ENCODE data around the gene MYO1B. TPM values are rescaled to one million over a fixed set of nuclear protein-coding genes. Genes with fewer than 3 reads are reported as not detected.

The MYO1B gene
- total RNA-seq, 1 experiment from 2014 or later: 37.8 TPM

DNA sequence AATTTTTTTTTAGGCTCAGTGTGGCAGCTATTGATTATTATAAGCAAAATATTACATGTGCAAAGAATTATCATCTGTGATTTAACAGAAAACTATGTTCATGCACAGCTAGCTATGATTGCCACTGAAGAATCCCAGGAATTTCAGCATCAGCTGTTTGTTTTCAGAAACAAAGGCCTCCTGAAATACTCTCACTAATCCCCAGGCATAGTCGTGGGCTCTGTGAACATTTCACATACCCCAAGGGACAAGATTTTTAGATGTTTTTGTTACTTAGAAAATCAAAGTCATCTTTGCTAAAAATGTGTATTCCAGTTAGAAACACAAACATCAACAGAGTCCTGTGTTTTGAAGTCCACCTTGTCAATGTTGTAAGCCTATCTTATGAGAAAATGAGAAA is 156.1 kb downstream of the MYO1B start:
- CTCF ChIA-PET: no interaction called here

DNA sequence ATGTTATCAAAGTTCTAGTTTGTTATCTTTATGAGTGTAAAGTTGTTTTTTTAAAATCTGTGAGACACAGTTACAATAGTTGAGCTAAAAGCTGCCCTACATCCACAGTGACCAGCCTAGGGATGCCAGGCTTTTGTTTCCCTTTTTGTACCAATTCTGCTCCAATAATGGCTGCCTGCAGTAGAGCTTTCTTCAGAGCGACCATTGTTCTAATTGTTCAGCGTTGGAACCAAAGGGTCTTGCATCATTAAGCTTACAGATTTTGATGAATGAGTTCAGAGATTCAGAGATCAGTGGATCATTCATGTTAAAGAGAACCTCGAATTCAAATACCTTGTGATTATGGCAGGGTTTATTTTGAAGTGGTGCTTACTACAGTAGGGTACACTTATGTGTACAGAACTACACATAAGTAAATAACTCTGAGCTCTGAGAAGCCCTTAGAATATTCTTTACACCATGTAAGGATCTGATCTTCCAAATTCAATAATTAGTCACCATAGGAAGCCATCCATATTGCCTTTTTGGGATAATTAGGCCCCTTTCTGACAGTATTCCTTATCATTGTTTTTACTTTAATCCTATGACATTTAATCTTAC is 157.9 kb downstream of the MYO1B start:
- no TSS peak for BruUV-seq (replicated peaks)
- POLR2A ChIA-PET (ENCODE audit: low non-redundant PET): no interaction called here
- H3K27ac ChIP-seq (ENCODE audit: low read depth, low read length, poor library complexity, severe bottlenecking): no peak overlapping the region
- TF ChIP-seq, protein P1, sequence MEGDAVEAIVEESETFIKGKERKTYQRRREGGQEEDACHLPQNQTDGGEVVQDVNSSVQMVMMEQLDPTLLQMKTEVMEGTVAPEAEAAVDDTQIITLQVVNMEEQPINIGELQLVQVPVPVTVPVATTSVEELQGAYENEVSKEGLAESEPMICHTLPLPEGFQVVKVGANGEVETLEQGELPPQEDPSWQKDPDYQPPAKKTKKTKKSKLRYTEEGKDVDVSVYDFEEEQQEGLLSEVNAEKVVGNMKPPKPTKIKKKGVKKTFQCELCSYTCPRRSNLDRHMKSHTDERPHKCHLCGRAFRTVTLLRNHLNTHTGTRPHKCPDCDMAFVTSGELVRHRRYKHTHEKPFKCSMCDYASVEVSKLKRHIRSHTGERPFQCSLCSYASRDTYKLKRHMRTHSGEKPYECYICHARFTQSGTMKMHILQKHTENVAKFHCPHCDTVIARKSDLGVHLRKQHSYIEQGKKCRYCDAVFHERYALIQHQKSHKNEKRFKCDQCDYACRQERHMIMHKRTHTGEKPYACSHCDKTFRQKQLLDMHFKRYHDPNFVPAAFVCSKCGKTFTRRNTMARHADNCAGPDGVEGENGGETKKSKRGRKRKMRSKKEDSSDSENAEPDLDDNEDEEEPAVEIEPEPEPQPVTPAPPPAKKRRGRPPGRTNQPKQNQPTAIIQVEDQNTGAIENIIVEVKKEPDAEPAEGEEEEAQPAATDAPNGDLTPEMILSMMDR (conservative IDR thresholded peaks at IDR 0.05; ENCODE audit: low read depth, low read length): no peak
- no peak for TF ChIP-seq EZH2 (IDR thresholded peaks at IDR 0.05; ENCODE audit: borderline replicate concordance, low read depth, low read length, poor library complexity, severe bottlenecking)
- H3K27me3 ChIP-seq (replicated peaks; ENCODE audit: insufficient read depth, low read depth, low read length, poor library complexity): no peaks in the 10 kb centered on the region
- intact Hi-C loops (cut with micrococcal nuclease; ENCODE audit: unreplicated experiment): no loop called here
- CTCF ChIA-PET: no interaction called here
- H3K4me1 ChIP-seq (ENCODE audit: insufficient read depth, low read length, poor library complexity, severe bottlenecking): peaks cover 7% of the 10 kb centered on the region
- no peak overlapping the region for H3K4me3 ChIP-seq (ENCODE audit: low read depth, low read length, poor library complexity, severe bottlenecking)
- DNase-seq (ENCODE audit: low spot score): no peak
- H3K36me3 ChIP-seq (ENCODE audit: insufficient read depth, low read length, poor library complexity, severe bottlenecking): no peaks in the 10 kb centered on the region
- H3K9me3 ChIP-seq (ENCODE audit: low read depth, low read length, poor library complexity, severe bottlenecking): no peaks in the 10 kb centered on the region

More for the DNA sequence above, 156.1 kb downstream of the MYO1B start:
- POLR2A ChIA-PET (ENCODE audit: low non-redundant PET): no interaction called here
- no TSS peak for BruUV-seq (replicated peaks)
- no peak for TF ChIP-seq EZH2 (IDR thresholded peaks at IDR 0.05; ENCODE audit: borderline replicate concordance, low read depth, low read length, poor library complexity, severe bottlenecking)
- TF ChIP-seq, protein P1 (conservative IDR thresholded peaks at IDR 0.05; ENCODE audit: low read depth, low read length): no peak
- intact Hi-C loops (cut with micrococcal nuclease; ENCODE audit: unreplicated experiment): no loop called here
- H3K9me3 ChIP-seq (ENCODE audit: low read depth, low read length, poor library complexity, severe bottlenecking): no peaks in the 10 kb centered on the region
- H3K4me3 ChIP-seq (ENCODE audit: low read depth, low read length, poor library complexity, severe bottlenecking): no peak overlapping the region
- no peaks in the 10 kb centered on the region for H3K27me3 ChIP-seq (replicated peaks; ENCODE audit: insufficient read depth, low read depth, low read length, poor library complexity)
- H3K27ac ChIP-seq (ENCODE audit: low read depth, low read length, poor library complexity, severe bottlenecking): no peak overlapping the region
- no peaks in the 10 kb centered on the region for H3K36me3 ChIP-seq (ENCODE audit: insufficient read depth, low read length, poor library complexity, severe bottlenecking)
- DNase-seq (ENCODE audit: low spot score): peak; percentile 53
- peaks cover 7% of the 10 kb centered on the region for H3K4me1 ChIP-seq (ENCODE audit: insufficient read depth, low read length, poor library complexity, severe bottlenecking)

DNA sequence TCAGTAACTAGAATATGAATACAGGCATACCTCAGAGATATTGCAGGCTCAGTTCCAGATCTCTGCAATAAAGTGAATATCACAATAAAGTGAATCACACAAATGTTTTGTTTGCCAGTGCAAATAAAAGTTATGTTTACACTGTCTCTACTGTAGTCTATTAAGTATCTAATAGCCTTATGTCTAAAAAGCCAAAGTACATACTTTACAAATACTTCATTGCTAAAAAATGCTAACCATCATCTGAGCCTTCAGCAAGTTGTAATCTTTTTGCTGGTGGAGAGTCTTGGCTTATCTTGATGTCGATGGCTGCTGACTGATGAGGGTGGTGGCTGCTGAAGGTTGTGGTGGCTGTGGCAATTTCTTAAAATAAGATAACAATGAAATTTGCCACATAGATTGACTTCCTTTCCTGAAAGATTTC is 159.4 kb downstream of the MYO1B start:
- CTCF ChIA-PET: no interaction called here
- Histone ChIP-seq H3K27me3 (replicated peaks; ENCODE audit: insufficient read depth, low read depth, low read length, poor library complexity) (no peaks in the 10 kb centered on the region), H3K9me3 (ENCODE audit: low read depth, low read length, poor library complexity, severe bottlenecking) (no peaks in the 10 kb centered on the region), H3K27ac (ENCODE audit: low read depth, low read length, poor library complexity, severe bottlenecking) (no peak overlapping the region), H3K36me3 (ENCODE audit: insufficient read depth, low read length, poor library complexity, severe bottlenecking) (no peaks in the 10 kb centered on the region), H3K4me3 (ENCODE audit: low read depth, low read length, poor library complexity, severe bottlenecking) (no peak overlapping the region), H3K4me1 (ENCODE audit: insufficient read depth, low read length, poor library complexity, severe bottlenecking) (peaks cover 7% of the 10 kb centered on the region)
- TF ChIP-seq EZH2 (IDR thresholded peaks at IDR 0.05; ENCODE audit: borderline replicate concordance, low read depth, low read length, poor library complexity, severe bottlenecking): no peak
- TF ChIP-seq, protein P1 (conservative IDR thresholded peaks at IDR 0.05; ENCODE audit: low read depth, low read length): no peak
- no peak for DNase-seq (ENCODE audit: low spot score)
- intact Hi-C loops (cut with micrococcal nuclease; ENCODE audit: unreplicated experiment): no loop called here
- POLR2A ChIA-PET (ENCODE audit: low non-redundant PET): no interaction called here
- BruUV-seq (replicated peaks): no TSS peak

All from A673 (cell line).